Prostate gland (tissue), 2 donors: Measurements from ENCODE around the gene AKAP13.

ENCODE experiments used
- CTCF ChIP-seq, 4 experiments: fragments of 200-600 bp in 2 of 4; fragments of 450-650 bp in 2 of 4; sonication (generic) in 2 of 4; IDR thresholded peaks; 1 replicate in 3 of 4; 2 replicates in 1 of 4; pipeline ENCODE4 v1.5.1; 2016 to 2019; ENCODE audit warnings: antibody characterized with exemption in 4 of 4, mild to moderate bottlenecking in 2 of 4, moderate library complexity in 2 of 4
- POLR2A ChIP-seq: fragments of 450-650 bp; IDR thresholded peaks from one replicate; pipeline ENCODE4 v1.6.1; 2016; ENCODE audit warnings: antibody characterized with exemption, mild to moderate bottlenecking
- POLR2AphosphoS5 ChIP-seq: sonication (generic); formaldehyde crosslinking; IDR thresholded peaks from one replicate; pipeline ENCODE4 v1.6.1; 2017; ENCODE audit warnings: antibody characterized with exemption

- TF ChIP-seq CTCF (IDR thresholded peaks at IDR 0.05) (no peak), POLR2A (no peak), POLR2AphosphoS5 (no peak)
These were observed 388.9 kb downstream of the AKAP13 start for GRCh38 chr15:85769182-85769900.
